ENCODE data around the gene MEI1.
"Not testable (repeated sequence)": the region's sequence is repeated elsewhere in the genome, so short reads cannot be mapped to it uniquely, and the experiment has no call there.

MEI1 gene

DNA sequence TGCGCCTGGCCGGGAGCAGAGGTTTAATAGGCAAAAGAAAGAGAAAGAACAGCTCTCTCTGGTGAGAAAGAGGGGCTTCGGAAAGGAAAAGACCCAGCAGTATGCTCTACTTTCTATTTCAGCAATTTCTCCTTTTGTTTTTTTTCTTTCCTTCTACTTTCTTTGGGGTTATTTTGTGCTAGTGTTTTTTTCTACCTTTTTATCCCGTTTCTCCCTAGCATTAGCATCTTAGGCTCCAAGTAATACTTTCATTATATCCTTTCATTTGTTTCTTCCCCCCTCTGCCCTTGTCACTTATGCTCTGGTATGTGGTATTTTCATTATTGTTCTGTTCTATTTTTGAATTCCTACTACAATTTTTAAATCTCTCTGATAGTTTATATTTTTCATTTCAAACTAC is 15.1 kb upstream of the MEI1 start:
- Histone ChIP-seq H3K4me1 (ENCODE audit: control insufficient read depth, insufficient read depth, low read length) (no peaks in the 10 kb centered on the region), H3K9ac (ENCODE audit: low read depth, low read length) (no peak overlapping the region), H3K27me3 (ENCODE audit: control insufficient read depth, insufficient read depth, low read length) (no peaks in the 10 kb centered on the region), H3K9me3 (replicated peaks; ENCODE audit: low read length) (no peaks in the 10 kb centered on the region), H3K4me3 (ENCODE audit: low read length) (no peak overlapping the region), H3K36me3 (ENCODE audit: insufficient read depth, low read length) (peaks cover 14% of the 10 kb centered on the region), H3K4me2 (ENCODE audit: low read length) (no peak overlapping the region)

DNA sequence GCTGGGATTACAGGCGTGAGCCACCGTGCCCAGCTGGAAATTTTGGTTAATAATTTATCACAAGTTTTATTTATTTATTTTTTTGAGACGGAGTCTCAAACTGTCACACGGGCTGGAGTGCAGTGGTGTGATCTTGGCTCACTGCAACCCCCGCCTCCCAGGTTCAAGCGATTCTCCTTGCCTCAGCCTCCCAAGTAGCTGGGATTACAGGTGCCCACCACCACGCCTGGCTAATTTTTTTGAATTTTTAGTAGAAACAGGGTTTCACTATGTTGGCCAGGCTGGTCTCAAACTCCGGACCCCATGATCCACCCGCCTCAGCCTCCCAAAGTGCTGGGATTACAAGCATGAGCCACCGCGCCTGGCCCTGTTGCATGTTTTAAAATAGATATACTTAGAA is 12.4 kb upstream of the MEI1 start:
- H3K9me3 ChIP-seq (replicated peaks; ENCODE audit: low read length); H3K27me3 ChIP-seq (ENCODE audit: control insufficient read depth, insufficient read depth, low read length); H3K4me1 ChIP-seq (ENCODE audit: control insufficient read depth, insufficient read depth, low read length); H3K36me3 ChIP-seq (ENCODE audit: insufficient read depth, low read length): not testable (repeated sequence)
- peak overlapping the region; percentile 82 for H3K4me2 ChIP-seq (ENCODE audit: low read length)
- peak overlapping the region; percentile 91 for H3K4me3 ChIP-seq (ENCODE audit: low read length)
- H3K9ac ChIP-seq (ENCODE audit: low read depth, low read length): peak overlapping the region; percentile 95

DNA sequence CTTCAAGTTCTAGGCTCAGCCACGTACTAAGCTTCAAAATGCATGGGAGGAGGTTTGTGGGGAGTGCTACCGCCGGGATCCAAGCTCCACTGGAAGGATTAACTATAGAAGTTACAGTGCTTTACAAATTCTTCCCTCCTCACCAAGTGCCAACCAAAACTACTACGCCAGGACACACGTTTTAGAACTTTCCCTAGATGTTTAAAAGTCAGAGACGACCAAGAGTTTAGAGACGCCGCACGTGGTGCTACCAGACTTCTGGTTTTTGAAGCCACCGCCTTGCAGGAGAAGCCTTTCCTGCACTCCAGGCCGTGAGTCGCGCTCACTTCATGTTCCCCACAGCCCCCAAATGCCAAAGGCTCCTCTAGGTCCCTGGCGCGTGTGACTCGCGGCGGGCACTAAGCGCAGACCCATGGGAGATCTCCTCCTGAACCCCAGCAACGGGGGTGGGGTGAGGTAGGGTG is 11.4 kb upstream of the MEI1 start:
- Histone ChIP-seq H3K4me2 (ENCODE audit: low read length) (peak overlapping the region; percentile 82), H3K9ac (ENCODE audit: low read depth, low read length) (peak overlapping the region; percentile 95), H3K4me3 (ENCODE audit: low read length) (peak overlapping the region; percentile 91), H3K27me3 (ENCODE audit: control insufficient read depth, insufficient read depth, low read length) (no peaks in the 10 kb centered on the region), H3K36me3 (ENCODE audit: insufficient read depth, low read length) (no peaks in the 10 kb centered on the region), H3K9me3 (replicated peaks; ENCODE audit: low read length) (no peaks in the 10 kb centered on the region), H3K4me1 (ENCODE audit: control insufficient read depth, insufficient read depth, low read length) (no peaks in the 10 kb centered on the region)

DNA sequence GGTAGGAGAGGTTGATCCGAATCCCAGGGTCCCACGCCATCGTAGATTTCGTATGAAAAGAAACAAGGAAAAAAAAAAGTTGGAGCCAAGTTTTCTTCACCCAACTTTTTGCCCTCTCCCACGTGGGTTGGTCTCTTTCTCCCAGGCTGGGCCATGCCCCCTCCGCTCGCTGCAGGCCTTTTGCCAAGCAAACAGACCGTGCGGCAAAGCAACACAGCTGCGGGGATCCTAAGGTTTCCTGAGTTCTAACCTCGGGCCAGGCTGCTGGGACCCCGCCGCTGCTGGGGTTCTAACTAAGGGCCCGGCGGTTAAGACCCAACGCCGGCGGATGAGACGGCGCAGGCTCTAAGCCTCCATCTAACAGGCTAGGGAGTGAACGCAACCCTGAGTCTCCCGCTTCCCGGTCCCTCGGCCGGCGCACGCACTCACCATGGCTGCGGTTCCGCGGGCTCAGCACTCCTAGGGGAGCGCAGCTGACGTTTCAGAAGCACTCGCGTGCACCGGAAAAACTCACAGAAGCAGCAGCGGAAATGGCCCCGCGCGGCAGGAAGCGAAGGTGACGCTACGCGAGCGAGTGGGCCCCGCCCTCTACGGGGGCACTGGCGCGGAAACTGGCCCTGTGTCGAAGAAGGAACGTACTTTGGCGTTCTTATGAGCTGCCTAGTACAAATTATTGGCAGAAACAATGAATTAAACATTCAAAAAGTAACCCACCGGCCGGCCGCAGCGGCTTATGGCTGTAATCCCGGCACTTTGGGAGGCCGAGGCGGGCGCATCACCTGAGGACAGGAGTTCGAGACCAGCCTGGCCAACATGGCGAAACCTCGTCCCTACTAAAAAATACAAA is 10.7 kb upstream of the MEI1 start, which contains the start of gene SNU13:
TSS of gene SNU13 (minus strand) at position 503 of the 847 bp plus-strand sequence. CDS start at position 432, 71 bp downstream.
- Histone ChIP-seq H3K9me3 (replicated peaks; ENCODE audit: low read length) (no peaks in the 10 kb centered on the region), H3K4me1 (ENCODE audit: control insufficient read depth, insufficient read depth, low read length) (no peaks in the 10 kb centered on the region), H3K4me3 (ENCODE audit: low read length) (peak within 1 kb of the TSS; percentile 91), H3K4me2 (ENCODE audit: low read length) (peak within 1 kb of the TSS; percentile 82), H3K9ac (ENCODE audit: low read depth, low read length) (peak within 1 kb of the TSS; percentile 95), H3K36me3 (ENCODE audit: insufficient read depth, low read length) (peaks cover 6% of the 10 kb centered on the region), H3K27me3 (ENCODE audit: control insufficient read depth, insufficient read depth, low read length) (no peaks in the 10 kb centered on the region)

DNA sequence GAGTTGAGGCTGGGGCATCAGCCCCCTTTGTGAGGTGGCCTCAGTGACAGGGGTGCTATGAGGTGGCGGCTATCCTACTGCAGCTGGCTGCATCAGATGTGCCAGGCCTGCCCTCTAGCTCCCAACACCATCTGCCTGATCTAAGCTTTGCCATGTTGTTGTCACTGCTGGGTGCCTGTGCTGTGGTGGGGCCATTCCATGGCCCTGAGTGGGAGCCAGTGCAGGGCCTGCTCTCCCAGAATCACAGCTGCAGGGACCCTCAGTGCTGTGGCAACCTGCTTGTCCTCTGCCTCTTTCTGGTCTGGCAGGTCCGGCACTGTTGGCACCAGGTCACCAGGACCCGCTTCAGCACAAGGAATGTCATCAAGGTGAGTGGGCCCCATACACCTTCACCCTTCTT is 8.8 kb upstream of the MEI1 start:
- Histone ChIP-seq H3K36me3 (ENCODE audit: insufficient read depth, low read length) (peaks cover 9% of the 10 kb centered on the region), H3K4me2 (ENCODE audit: low read length) (no peak overlapping the region), H3K4me3 (ENCODE audit: low read length) (no peak overlapping the region), H3K4me1 (ENCODE audit: control insufficient read depth, insufficient read depth, low read length) (no peaks in the 10 kb centered on the region), H3K27me3 (ENCODE audit: control insufficient read depth, insufficient read depth, low read length) (no peaks in the 10 kb centered on the region), H3K9me3 (replicated peaks; ENCODE audit: low read length) (no peaks in the 10 kb centered on the region), H3K9ac (ENCODE audit: low read depth, low read length) (no peak overlapping the region)

DNA sequence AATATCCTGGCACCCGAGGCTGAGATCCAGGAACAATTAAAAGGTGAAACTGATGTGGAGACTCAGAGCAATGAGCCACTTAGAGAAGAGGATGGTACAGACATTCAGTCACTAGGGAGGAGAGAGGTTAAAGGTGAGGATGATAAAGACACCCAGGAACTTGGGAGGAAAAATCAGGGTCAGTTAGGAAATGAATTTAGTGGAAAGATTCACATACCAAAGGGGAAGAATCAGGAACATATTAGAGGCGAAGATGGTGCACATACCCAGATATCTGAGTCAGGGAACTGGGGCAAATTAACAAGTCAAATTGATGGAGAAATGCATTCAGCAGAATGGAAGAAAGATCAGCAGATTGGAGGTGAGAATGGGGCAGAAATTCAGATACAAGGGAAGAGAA is 4.1 kb upstream of the MEI1 start:
- no peak overlapping the region for H3K9ac ChIP-seq (ENCODE audit: low read depth, low read length)
- H3K4me3 ChIP-seq (ENCODE audit: low read length): no peak overlapping the region
- peaks cover 9% of the 10 kb centered on the region for H3K36me3 ChIP-seq (ENCODE audit: insufficient read depth, low read length)
- H3K4me2 ChIP-seq (ENCODE audit: low read length): no peak overlapping the region
- no peaks in the 10 kb centered on the region for H3K27me3 ChIP-seq (ENCODE audit: control insufficient read depth, insufficient read depth, low read length)
- peaks cover 14% of the 10 kb centered on the region for H3K4me1 ChIP-seq (ENCODE audit: control insufficient read depth, insufficient read depth, low read length)
- no peaks in the 10 kb centered on the region for H3K9me3 ChIP-seq (replicated peaks; ENCODE audit: low read length)

DNA sequence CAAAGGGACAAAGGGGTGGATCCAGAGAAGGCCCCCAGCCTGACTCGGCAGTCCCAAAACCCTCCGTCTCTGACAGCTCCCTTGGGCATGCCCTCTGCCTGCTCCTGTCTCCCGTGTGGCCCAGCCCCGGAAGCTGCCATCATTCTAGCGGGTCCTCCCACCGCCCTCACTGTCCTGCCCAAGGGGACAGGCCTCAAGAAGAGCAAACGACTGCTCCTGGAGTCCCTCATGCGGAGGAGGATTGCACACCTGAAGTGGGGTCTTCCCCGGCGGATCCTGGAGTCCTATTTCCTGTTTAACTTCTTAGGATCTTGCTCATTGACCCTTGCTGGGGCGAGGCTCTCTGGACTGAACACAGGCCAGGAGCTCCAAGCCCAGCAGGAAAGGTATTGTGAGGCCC is 2.6 kb upstream of the MEI1 start:
- Histone ChIP-seq H3K9ac (ENCODE audit: low read depth, low read length) (peak overlapping the region; percentile 19), H3K4me3 (ENCODE audit: low read length) (no peak overlapping the region), H3K9me3 (replicated peaks; ENCODE audit: low read length) (no peaks in the 10 kb centered on the region), H3K4me1 (ENCODE audit: control insufficient read depth, insufficient read depth, low read length) (peaks cover 14% of the 10 kb centered on the region), H3K36me3 (ENCODE audit: insufficient read depth, low read length) (peaks cover 9% of the 10 kb centered on the region), H3K27me3 (ENCODE audit: control insufficient read depth, insufficient read depth, low read length) (no peaks in the 10 kb centered on the region), H3K4me2 (ENCODE audit: low read length) (no peak overlapping the region)

DNA sequence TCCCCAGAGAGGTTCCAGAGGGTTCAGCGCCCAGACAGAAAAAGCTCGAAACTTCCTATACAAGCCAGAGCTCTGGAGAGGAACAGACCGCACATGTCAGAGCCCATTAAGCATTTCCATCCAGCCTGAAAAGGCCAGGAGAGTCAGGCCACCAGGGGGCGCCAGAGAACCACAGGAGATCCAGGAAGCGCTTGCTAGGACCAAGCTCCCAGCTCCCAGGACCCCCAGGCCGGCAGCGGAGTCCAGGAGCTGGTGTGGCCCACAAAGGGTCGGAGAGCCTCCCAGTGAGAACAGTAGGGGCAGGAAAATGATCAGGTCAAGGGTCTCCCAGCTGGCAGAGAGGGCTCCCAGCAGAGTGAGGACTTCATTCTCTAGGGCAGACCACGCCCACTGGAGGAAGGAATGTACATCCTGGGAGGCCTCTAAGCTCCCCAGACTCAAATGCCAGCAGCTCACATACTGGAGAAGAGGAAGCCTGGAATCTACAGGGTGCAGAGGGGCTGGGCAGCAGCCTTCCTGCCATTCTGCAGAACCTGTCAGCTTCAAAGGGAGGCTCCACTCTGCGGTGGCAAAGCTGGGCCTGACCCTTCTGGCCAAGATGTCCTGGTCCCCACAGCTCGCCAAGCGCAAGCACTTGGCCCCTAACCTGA is 2.1 kb upstream of the MEI1 start:
- Histone ChIP-seq H3K4me2 (ENCODE audit: low read length) (peak overlapping the region; percentile 69), H3K9ac (ENCODE audit: low read depth, low read length) (peak overlapping the region; percentile 19), H3K4me1 (ENCODE audit: control insufficient read depth, insufficient read depth, low read length) (peaks cover 14% of the 10 kb centered on the region), H3K27me3 (ENCODE audit: control insufficient read depth, insufficient read depth, low read length) (no peaks in the 10 kb centered on the region), H3K36me3 (ENCODE audit: insufficient read depth, low read length) (peaks cover 9% of the 10 kb centered on the region), H3K4me3 (ENCODE audit: low read length) (peak overlapping the region; percentile 34), H3K9me3 (replicated peaks; ENCODE audit: low read length) (no peaks in the 10 kb centered on the region)

DNA sequence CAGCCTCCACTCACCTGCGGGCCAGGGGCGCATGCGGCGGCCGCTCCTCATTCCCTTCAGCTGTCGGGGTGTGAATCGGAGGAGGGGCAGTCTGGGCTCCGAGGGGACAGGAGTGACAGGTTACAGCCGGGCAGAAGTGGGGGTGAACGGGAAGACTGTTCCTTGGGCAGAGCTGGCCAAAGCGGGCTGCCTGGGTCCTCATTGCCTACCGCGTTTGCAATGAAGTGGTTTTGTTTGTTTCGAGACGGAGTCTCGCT is 733 bp downstream of the MEI1 start:
- no peaks in the 10 kb centered on the region for H3K27me3 ChIP-seq (ENCODE audit: control insufficient read depth, insufficient read depth, low read length)
- peaks cover 14% of the 10 kb centered on the region for H3K4me1 ChIP-seq (ENCODE audit: control insufficient read depth, insufficient read depth, low read length)
- no peak overlapping the region for H3K9ac ChIP-seq (ENCODE audit: low read depth, low read length)
- no peak overlapping the region for H3K4me3 ChIP-seq (ENCODE audit: low read length)
- no peaks in the 10 kb centered on the region for H3K36me3 ChIP-seq (ENCODE audit: insufficient read depth, low read length)
- no peaks in the 10 kb centered on the region for H3K9me3 ChIP-seq (replicated peaks; ENCODE audit: low read length)
- no peak overlapping the region for H3K4me2 ChIP-seq (ENCODE audit: low read length)

DNA sequence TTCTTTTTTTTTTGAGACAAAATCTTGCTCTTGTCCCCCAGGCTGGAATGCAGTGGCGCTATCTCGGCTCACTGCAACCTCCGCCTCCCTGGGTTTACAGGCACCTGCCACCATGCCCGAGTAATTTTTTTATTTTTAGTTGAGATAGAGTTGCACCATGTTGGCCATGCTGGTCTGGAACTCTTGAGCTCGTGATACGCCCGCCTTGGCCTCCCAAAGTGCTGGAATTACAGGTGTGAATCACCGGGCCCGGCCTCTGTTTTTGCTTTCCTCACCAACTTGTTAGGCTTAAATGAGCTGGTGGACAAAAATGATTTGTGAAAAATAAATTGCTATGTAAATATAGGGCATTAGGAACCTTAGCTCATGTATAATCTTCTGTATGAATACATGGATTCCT is 3.5 kb downstream of the MEI1 start:
- Histone ChIP-seq H3K36me3 (ENCODE audit: insufficient read depth, low read length) (no peaks in the 10 kb centered on the region), H3K9ac (ENCODE audit: low read depth, low read length) (no peak overlapping the region), H3K9me3 (replicated peaks; ENCODE audit: low read length) (no peaks in the 10 kb centered on the region), H3K27me3 (ENCODE audit: control insufficient read depth, insufficient read depth, low read length) (peaks cover 6% of the 10 kb centered on the region), H3K4me3 (ENCODE audit: low read length) (no peak overlapping the region), H3K4me1 (ENCODE audit: control insufficient read depth, insufficient read depth, low read length) (peaks cover 5% of the 10 kb centered on the region), H3K4me2 (ENCODE audit: low read length) (no peak overlapping the region)

DNA sequence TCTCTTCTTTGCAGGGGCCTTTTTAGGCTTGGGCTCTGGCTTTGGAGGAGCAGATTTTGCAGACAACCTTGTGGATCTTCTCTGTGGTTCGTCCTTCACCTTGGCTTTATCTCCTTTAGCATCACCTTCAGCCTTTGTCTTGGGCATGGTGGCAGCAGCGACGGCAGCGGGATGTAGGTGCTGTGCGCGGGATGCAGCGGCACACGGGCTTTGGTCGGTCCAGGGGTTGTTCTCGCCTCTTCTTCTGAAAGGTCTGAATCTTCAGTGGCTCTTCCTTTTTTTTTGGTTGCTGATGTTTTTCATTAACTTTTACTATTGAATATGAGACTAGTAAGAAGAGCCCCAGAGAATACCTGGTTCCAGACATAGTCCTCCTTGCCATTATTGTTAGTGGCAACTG is 10.0 kb downstream of the MEI1 start:
- no peak overlapping the region for H3K4me3 ChIP-seq (ENCODE audit: low read length)
- H3K36me3 ChIP-seq (ENCODE audit: insufficient read depth, low read length): no peaks in the 10 kb centered on the region
- H3K9ac ChIP-seq (ENCODE audit: low read depth, low read length): no peak overlapping the region
- H3K4me2 ChIP-seq (ENCODE audit: low read length): no peak overlapping the region
- H3K4me1 ChIP-seq (ENCODE audit: control insufficient read depth, insufficient read depth, low read length): no peaks in the 10 kb centered on the region
- H3K27me3 ChIP-seq (ENCODE audit: control insufficient read depth, insufficient read depth, low read length): peaks cover 34% of the 10 kb centered on the region
- no peaks in the 10 kb centered on the region for H3K9me3 ChIP-seq (replicated peaks; ENCODE audit: low read length)

DNA sequence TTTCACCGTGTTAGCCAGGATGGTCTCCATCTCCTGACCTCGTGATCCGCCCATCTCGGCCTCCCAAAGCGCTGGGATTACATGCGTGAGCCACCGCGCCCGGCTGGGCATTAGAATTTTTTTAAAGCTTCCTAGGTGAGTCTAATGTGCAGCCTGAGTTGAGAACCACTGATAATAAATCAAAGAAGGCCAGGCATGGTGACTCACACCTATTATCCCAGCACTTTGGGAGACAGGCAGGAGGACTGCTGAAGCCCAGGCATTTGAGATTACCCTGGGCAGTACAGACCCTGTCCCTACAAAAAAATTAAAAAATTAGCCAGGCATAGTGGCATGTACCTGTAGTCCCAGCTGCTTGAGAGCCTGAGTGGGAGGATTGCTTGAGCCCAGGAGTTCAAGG is 13.7 kb downstream of the MEI1 start:
- H3K4me1 ChIP-seq (ENCODE audit: control insufficient read depth, insufficient read depth, low read length): no peaks in the 10 kb centered on the region
- no peak overlapping the region for H3K4me3 ChIP-seq (ENCODE audit: low read length)

More for the DNA sequence above, 13.7 kb downstream of the MEI1 start:
- no peak overlapping the region for H3K9ac ChIP-seq (ENCODE audit: low read depth, low read length)
- H3K4me2 ChIP-seq (ENCODE audit: low read length): no peak overlapping the region
- H3K36me3 ChIP-seq (ENCODE audit: insufficient read depth, low read length): no peaks in the 10 kb centered on the region
- no peaks in the 10 kb centered on the region for H3K9me3 ChIP-seq (replicated peaks; ENCODE audit: low read length)
- H3K27me3 ChIP-seq (ENCODE audit: control insufficient read depth, insufficient read depth, low read length): peaks cover 34% of the 10 kb centered on the region

All from skeletal muscle satellite cell (primary cell).